Uterus (tissue), 4 donors: ENCODE data around the gene BATF3. TPM values are rescaled to one million over a fixed set of nuclear protein-coding genes. Genes with fewer than 3 reads are reported as not detected.

ENCODE experiments used
- DNase-seq, 2 donors: peaks; one replicate each; pipeline ENCODE4 v3.0.0-alpha.2; 2019 to 2020
- H3K27ac ChIP-seq, 2 donors: fragments of 200-600 bp; sonication (generic); 1 replicate in 1 of 2; 2 replicates in 1 of 2; pipeline ENCODE4 v1.5.1; 2016 to 2018
- H3K27me3 ChIP-seq, 2 donors: fragments of 200-600 bp; sonication (generic); one replicate each; pipeline ENCODE4 v1.5.1; 2018 to 2019; ENCODE audit warnings: control low read depth in 1 of 2
- H3K36me3 ChIP-seq, 2 donors: fragments of 200-600 bp; sonication (generic); one replicate each; pipeline ENCODE4 v1.5.1; 2019; ENCODE audit warnings: control low read depth in 1 of 2
- H3K4me1 ChIP-seq, 2 donors: fragments of 200-600 bp; sonication (generic); one replicate each; pipeline ENCODE4 v1.5.1; 2018 to 2019; ENCODE audit warnings: control low read depth in 1 of 2
- H3K4me3 ChIP-seq, 2 donors: fragments of 200-600 bp; sonication (generic); 1 replicate in 1 of 2; 2 replicates in 1 of 2; pipeline ENCODE4 v1.5.1; 2018 to 2019; ENCODE audit warnings: mild to moderate bottlenecking in 1 of 2
- H3K9me3 ChIP-seq, 2 donors: fragments of 200-600 bp; sonication (generic); one replicate each; pipeline ENCODE4 v1.5.1; 2019; ENCODE audit warnings: control low read depth in 1 of 2
- POLR2A ChIP-seq, 2 donors: fragments of 450-650 bp; IDR thresholded peaks; one replicate each; pipeline ENCODE4 v1.6.1; 2016; ENCODE audit warnings: antibody characterized with exemption in 2 of 2, mild to moderate bottlenecking in 1 of 2, moderate library complexity in 1 of 2
- intact Hi-C: fragments of 100-400 bp; cut with DNase I; formaldehyde crosslinking; loops from one replicate; pipeline ENCODE4 v1.15.1; 2023; ENCODE audit warnings: low total_unique reads
- total RNA-seq, 4 donors: library from RNA; depleted of rRNA in 3 of 4; stranded (reverse); fragments of >200 nt in 3 of 4; gene quantifications; one replicate each; pipeline versions ENCODE4 v1.1.0 to v1.2.4, GENCODE V29; 2014 to 2023
- TF ChIP-seq, protein P1 (sequence below), 4 experiments: fragments of 200-600 bp in 2 of 4; fragments of 450-650 bp in 2 of 4; sonication (generic) in 2 of 4; IDR thresholded peaks; one replicate each; pipeline ENCODE4 v1.5.1; 2016 to 2019; ENCODE audit warnings: antibody characterized with exemption in 4 of 4, mild to moderate bottlenecking in 2 of 4, moderate library complexity in 1 of 4
- donor health status: DM: yes; HTN: yes; CAD: no.

Gene BATF3
- total RNA-seq, 4 donors from 2014 or later, result 3.0 to 10.3 (median 3.5) TPM; not detected in 1

DNA sequence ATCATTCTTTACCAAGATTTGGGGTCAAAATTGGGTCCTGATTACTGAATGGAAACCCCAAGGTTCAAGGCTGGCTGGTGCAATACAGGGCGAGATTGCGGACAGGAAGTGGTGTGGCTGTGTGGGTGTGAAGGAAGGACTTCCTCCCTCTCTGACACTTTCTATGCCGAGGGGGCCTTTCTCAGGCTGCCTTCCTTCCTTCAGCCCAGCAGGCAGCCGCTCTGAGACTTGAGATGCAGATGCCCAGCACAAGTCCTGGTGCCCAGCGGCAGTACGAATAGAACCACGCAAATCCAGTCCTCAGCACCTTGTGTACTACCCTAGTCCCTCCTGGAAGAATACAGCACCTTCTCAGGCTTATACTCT, 16.3 kb downstream of the BATF3 start:
- H3K27ac ChIP-seq, result no peak overlapping the region
- H3K4me3 ChIP-seq, result no peak overlapping the region
- H3K4me1 ChIP-seq, result no peaks in the 10 kb centered on the region
- H3K36me3 ChIP-seq, result no peaks in the 10 kb centered on the region
- intact Hi-C loops, result no loop called here
- no peak for TF ChIP-seq POLR2A (IDR thresholded peaks at IDR 0.05)
- TF ChIP-seq, protein P1, sequence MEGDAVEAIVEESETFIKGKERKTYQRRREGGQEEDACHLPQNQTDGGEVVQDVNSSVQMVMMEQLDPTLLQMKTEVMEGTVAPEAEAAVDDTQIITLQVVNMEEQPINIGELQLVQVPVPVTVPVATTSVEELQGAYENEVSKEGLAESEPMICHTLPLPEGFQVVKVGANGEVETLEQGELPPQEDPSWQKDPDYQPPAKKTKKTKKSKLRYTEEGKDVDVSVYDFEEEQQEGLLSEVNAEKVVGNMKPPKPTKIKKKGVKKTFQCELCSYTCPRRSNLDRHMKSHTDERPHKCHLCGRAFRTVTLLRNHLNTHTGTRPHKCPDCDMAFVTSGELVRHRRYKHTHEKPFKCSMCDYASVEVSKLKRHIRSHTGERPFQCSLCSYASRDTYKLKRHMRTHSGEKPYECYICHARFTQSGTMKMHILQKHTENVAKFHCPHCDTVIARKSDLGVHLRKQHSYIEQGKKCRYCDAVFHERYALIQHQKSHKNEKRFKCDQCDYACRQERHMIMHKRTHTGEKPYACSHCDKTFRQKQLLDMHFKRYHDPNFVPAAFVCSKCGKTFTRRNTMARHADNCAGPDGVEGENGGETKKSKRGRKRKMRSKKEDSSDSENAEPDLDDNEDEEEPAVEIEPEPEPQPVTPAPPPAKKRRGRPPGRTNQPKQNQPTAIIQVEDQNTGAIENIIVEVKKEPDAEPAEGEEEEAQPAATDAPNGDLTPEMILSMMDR (IDR thresholded peaks at IDR 0.05), result no peak
- no peaks in the 10 kb centered on the region for H3K9me3 ChIP-seq
- no peaks in the 10 kb centered on the region for H3K27me3 ChIP-seq
- DNase-seq, result no peak

DNA sequence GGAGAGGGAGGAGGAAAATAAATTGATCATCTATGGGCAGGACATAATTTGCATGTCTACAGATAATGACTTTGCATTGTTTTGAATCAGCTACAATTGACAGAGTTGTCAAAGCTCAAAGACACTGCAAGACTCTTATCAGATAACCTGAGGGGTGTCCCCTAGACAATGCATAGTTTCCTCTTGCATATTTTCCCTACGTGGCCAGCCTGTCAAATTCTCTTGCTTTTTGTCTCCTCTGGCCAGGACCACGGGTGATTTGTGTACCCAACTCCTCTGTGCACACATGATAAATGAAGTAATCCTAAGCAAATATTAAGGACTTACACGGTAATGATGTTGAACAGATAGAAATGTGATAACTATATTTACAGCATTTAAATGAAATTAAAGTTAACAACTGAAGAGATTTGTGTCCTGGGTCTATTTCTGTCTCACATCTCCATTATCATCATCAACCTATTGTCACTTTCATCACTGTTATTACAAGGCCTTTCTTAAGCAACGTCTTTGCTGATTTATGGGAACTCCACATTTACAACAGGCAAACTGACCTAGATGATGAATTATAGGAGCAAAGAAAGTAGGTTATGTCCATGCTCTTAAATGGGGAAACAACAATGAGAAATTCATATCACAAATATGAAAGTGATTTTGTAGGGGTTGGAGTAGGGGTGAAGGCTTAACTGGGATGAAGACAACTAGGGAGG, 18.8 kb downstream of the BATF3 start:
- Histone ChIP-seq H3K9me3 (no peaks in the 10 kb centered on the region), H3K27ac (no peak overlapping the region), H3K4me1 (no peaks in the 10 kb centered on the region), H3K36me3 (no peaks in the 10 kb centered on the region), H3K27me3 (no peaks in the 10 kb centered on the region), H3K4me3 (no peak overlapping the region)
- TF ChIP-seq, protein P1 (IDR thresholded peaks at IDR 0.05), result no peak
- no peak for TF ChIP-seq POLR2A (IDR thresholded peaks at IDR 0.05)
- DNase-seq, result no peak
- intact Hi-C loops, result no loop called here

DNA sequence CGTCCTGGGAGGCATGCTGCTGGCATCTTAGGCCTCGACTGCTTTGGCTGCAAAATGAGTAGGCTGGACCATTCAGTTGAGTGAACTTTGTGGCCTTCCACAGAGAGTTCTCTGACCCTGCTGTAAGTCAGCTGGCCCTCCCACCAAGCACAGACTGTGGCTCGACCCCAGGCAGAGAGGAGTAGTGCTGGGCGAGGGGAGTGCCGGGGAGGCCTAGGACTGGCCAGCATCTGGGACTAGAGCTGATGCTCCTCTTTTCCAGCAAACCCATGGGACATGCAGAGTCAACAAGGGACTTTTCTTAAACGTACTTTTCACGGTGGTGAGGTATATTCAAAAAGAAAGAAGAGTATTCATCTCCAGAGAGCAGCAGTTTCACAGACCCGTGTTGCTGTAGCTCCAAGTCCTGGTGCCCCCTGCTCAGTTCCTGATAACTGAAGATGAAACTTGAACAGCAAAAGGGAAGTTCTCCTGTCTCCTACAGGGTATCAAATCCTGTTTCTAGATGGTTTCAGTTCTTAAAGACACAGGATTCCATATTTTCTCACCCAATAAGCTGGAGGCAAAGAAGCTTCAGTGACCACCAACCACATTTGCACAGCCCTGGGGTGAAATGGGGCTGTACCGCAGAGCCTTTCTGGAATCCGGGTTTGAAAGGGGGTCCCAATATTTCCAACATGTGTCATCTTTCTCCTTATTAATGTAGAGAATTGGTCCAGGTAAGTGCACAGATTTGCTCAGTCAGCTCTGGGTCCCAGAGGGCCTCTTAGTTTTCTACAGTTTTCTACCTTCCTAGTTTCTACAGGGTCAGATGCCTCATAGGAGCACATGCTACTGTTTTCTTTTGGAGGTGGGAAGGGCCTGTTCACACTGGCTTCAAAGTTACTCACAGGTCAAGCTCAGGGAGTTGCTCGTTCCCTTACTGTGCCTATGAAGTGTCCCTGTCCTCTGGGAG, 20.9 kb downstream of the BATF3 start:
- Histone ChIP-seq H3K27me3 (no peaks in the 10 kb centered on the region), H3K27ac (no peak overlapping the region), H3K4me1 (no peaks in the 10 kb centered on the region), H3K4me3 (no peak overlapping the region), H3K9me3 (no peaks in the 10 kb centered on the region), H3K36me3 (no peaks in the 10 kb centered on the region)
- intact Hi-C loops, result no loop called here
- DNase-seq, result no peak
- TF ChIP-seq POLR2A (IDR thresholded peaks at IDR 0.05), result no peak
- TF ChIP-seq, protein P1 (IDR thresholded peaks at IDR 0.05), result no peak

DNA sequence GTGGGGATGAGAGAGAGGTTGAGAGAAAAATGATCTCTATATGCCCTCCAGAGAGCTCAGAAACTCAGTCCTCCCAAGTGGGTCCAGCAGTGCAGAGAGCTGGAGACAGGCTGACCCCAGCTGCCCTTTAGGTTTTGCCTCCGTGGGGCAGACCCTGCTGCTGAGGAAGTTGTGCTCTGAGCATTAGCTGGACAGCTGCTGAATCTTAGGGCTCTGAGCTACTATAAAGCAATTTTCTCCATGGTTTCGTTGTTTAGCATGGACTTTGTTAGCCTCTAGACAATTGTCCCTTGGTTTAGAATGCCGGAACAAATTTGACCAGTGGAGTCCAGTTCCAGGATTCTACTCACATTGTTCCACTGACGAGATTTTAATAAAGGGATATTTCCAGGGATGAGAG, 22.1 kb downstream of the BATF3 start:
- H3K4me1 ChIP-seq, result no peaks in the 10 kb centered on the region
- TF ChIP-seq, protein P1 (IDR thresholded peaks at IDR 0.05), result no peak
- TF ChIP-seq POLR2A (IDR thresholded peaks at IDR 0.05), result no peak
- H3K9me3 ChIP-seq, result no peaks in the 10 kb centered on the region
- no peaks in the 10 kb centered on the region for H3K27me3 ChIP-seq
- DNase-seq, result no peak
- intact Hi-C loops, result no loop called here
- H3K27ac ChIP-seq, result no peak overlapping the region
- no peaks in the 10 kb centered on the region for H3K36me3 ChIP-seq
- no peak overlapping the region for H3K4me3 ChIP-seq

DNA sequence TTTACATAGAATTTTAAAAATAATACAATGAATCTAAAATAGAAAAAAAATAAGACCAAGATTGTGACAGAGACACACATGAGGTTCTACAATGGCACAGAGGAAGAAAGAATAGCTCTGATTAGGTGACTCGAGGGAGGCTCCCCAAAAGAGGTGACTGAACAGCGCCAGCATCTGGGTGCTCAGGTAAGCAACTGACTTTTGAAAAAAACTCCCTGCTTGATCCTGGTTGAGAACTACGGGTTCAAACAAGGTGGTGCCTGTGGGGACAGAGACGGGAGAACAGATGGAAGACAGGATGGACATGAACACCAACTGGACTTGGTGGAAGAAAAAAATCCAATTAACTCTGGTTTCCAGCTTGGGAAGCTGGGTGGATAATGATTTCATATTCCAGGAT, 22.5 kb downstream of the BATF3 start:
- Histone ChIP-seq H3K4me3 (no peak overlapping the region), H3K27ac (no peak overlapping the region), H3K27me3 (no peaks in the 10 kb centered on the region), H3K9me3 (no peaks in the 10 kb centered on the region), H3K4me1 (no peaks in the 10 kb centered on the region), H3K36me3 (no peaks in the 10 kb centered on the region)
- TF ChIP-seq, protein P1 (IDR thresholded peaks at IDR 0.05), result no peak
- TF ChIP-seq POLR2A (IDR thresholded peaks at IDR 0.05), result no peak
- DNase-seq, result no peak
- intact Hi-C loops, result no loop called here
